Measurements from ENCODE around the gene TLR1.
A peak's percentile ranks its signal among the peaks of the same experiment; 100 is the strongest.
"Not testable (repeated sequence)": the region's sequence is repeated elsewhere in the genome, so short reads cannot be mapped to it uniquely, and the experiment has no call there.

The TLR1 gene

DNA sequence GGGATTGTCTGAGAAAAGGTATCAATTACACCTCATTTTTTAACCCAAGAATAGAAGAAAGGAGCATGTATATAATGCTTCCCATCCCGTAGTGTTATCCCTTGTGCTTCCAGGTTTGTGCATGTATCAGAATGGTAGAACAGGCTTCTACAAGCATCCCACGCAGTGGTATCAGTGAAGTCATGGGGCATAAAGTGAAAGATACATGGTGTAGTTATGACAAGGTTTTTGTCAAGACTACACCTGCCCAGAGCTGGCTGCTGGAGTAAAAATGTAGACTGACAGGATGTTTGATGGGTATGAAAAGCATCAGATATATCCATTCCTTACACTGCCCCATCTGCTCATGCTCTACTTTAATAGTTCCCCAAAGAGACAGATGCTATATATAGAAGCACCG is 9.5 kb downstream of the TLR1 start:
- H3K27me3 Mint-ChIP-seq (ENCODE audit: low read depth) = no peaks in the 10 kb centered on the region
- no peak overlapping the region for H3K4me3 Mint-ChIP-seq
- no peak overlapping the region for H3K27ac Mint-ChIP-seq
- peaks cover 21% of the 10 kb centered on the region for H3K4me1 Mint-ChIP-seq (ENCODE audit: low read depth)
- H3K9me3 Mint-ChIP-seq = peaks cover 76% of the 10 kb centered on the region
- H3K36me3 Mint-ChIP-seq (ENCODE audit: low read depth) = peaks cover 92% of the 10 kb centered on the region

DNA sequence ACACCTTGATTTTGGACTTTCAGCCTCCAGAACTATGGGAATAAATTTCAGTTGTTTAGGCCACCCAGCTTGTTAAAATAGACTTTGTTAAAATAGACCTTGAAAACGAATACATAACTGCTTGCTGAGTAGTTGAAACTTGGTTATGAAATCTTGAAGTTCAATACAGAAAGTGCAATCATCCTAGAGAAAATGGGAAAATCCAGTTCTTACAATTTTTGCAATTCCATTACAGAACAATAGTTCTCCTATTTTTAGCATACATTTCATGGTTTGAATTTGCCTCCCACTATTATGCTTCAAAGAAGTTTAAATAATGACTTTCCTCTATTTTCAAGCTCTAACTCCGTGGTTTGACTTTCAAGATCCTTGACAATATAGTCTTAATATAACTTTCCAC is 10.5 kb downstream of the TLR1 start:
- no peaks in the 10 kb centered on the region for H3K27me3 Mint-ChIP-seq (ENCODE audit: low read depth)
- H3K27ac Mint-ChIP-seq = no peak overlapping the region
- no peak overlapping the region for H3K4me3 Mint-ChIP-seq
- peaks cover 23% of the 10 kb centered on the region for H3K4me1 Mint-ChIP-seq (ENCODE audit: low read depth)
- peaks cover 86% of the 10 kb centered on the region for H3K36me3 Mint-ChIP-seq (ENCODE audit: low read depth)
- peaks cover 74% of the 10 kb centered on the region for H3K9me3 Mint-ChIP-seq

DNA sequence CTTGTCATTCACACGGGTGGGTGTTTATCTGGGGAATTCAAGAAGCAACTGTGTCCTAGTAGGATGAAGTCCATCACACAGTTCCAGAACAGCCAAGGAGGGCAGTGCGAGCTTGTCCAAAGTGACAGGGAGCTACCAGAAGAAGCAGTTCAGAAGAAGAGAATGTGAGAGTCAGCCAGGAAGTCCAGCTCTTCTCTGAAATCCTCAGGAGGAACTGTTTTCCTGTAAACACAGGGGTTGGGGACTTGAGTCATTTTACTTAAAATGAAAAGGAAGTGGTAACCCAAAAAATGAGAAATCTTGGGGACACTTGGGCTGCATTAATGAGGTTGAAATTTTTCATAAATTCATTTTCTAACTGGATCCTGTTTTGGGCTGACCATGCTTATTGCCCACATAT is 13.6 kb downstream of the TLR1 start:
- H3K4me1 Mint-ChIP-seq (ENCODE audit: low read depth) = peaks cover 25% of the 10 kb centered on the region
- H3K36me3 Mint-ChIP-seq (ENCODE audit: low read depth) = peaks cover 60% of the 10 kb centered on the region
- H3K4me3 Mint-ChIP-seq = peak overlapping the region; percentile 25
- peaks cover 59% of the 10 kb centered on the region for H3K9me3 Mint-ChIP-seq
- no peaks in the 10 kb centered on the region for H3K27me3 Mint-ChIP-seq (ENCODE audit: low read depth)
- peak overlapping the region; percentile 79 for H3K27ac Mint-ChIP-seq

DNA sequence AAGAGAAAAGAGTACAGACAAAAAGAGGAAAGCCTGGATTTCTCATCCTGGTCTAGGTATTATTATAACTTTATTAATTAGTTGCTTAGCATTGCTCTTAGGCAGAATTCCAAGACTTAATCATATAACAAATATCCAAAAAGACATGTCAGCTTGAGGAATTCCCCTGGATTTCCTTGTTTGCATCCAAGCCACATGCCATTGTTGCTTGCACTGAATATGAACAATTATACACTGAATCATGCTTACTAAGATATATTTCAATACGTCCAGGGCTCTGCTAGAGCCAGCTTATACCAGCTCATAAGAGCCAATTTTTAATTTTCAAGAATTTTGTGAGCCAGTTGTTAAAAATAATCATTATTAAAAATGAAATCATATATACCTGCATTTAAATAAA is 16.3 kb downstream of the TLR1 start:
- H3K9me3 Mint-ChIP-seq = peaks cover 32% of the 10 kb centered on the region
- peaks cover 28% of the 10 kb centered on the region for H3K4me1 Mint-ChIP-seq (ENCODE audit: low read depth)
- no peak overlapping the region for H3K4me3 Mint-ChIP-seq
- H3K36me3 Mint-ChIP-seq (ENCODE audit: low read depth) = peaks cover 35% of the 10 kb centered on the region
- H3K27me3 Mint-ChIP-seq (ENCODE audit: low read depth) = no peaks in the 10 kb centered on the region
- H3K27ac Mint-ChIP-seq = no peak overlapping the region

DNA sequence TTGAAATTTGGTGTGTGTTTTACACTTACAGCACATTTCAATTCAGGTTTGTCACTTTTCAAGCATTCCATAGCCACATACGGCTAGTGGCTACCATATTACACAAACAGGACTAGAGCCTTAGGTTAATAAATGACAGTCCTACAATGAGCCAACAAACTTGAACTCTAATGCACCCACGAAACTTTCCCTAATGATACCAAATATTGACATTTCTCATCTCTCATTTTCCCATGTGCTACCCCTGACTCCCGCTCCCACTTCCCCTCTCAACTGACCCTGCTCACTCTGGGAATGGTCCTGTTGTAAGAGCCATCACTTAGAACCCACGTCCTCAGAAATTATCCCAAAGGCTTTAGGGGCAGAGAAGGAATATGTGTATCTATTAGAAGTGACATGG is 16.9 kb downstream of the TLR1 start:
- Mint-ChIP-seq H3K4me3 (no peak overlapping the region), H3K36me3 (ENCODE audit: low read depth) (peaks cover 30% of the 10 kb centered on the region), H3K27me3 (ENCODE audit: low read depth) (no peaks in the 10 kb centered on the region), H3K9me3 (peaks cover 31% of the 10 kb centered on the region), H3K27ac (no peak overlapping the region), H3K4me1 (ENCODE audit: low read depth) (peaks cover 30% of the 10 kb centered on the region)

DNA sequence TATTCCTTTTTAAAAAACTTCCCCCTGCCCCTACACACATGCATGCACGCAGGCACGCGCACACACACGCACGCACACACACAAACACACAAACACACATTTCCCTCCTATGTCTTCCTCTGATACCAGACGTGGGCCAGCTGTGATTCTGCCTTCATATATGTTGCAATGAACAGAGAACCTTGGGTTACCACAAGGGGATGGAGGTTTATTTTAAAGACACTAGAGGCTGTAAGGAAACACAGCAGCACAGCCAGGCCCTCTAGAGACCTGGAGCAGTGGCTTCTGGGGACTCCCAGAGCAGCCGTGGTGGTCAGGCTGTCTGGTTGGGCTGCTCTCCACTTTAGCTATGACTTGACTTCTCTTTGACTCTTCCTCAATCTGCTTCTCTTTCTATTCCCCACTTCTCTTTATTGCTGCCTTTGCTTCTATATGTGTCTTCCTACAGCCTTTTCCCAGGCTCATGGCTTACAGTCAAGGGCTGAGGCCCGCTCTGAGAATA is 18.6 kb downstream of the TLR1 start:
- Mint-ChIP-seq H3K27ac (peak overlapping the region; percentile 16), H3K9me3 (peaks cover 21% of the 10 kb centered on the region), H3K4me1 (ENCODE audit: low read depth) (peaks cover 24% of the 10 kb centered on the region), H3K27me3 (ENCODE audit: low read depth) (no peaks in the 10 kb centered on the region), H3K4me3 (no peak overlapping the region), H3K36me3 (ENCODE audit: low read depth) (peaks cover 21% of the 10 kb centered on the region)

DNA sequence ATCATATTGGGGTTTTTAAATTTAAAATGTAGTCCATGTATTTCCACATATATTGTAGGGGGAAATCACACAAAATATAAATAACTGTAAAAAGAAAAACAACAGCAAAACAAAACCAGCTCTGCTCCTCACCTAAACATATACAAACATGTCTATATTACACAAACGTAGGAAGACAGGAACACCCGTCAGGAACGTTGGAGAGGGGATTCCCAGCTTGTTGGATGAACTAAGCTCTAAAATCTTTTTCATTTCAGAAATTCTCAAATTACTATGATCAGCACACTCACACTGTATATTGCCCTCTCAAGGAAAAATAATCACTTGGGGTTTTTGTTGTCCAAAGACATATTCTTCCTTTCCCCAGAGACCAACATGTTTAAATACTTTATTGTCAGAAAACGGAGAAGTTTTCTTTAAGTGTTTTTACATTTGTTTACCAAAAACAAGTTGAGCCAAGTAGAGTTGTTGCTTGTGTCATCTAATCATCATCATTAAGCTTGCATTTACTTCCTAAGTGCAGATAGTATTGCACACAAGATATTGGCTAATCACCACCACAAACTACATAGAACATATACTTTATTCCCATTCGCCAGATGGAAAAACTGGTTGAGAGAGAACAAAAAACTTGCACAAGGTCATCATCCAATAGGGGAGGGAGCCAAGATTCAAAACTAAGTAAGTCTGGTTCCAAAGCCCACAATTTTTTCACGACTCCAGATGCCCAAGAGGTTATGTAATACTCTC is 19.4 kb downstream of the TLR1 start:
- Mint-ChIP-seq H3K4me3 (no peak overlapping the region), H3K36me3 (ENCODE audit: low read depth) (peaks cover 14% of the 10 kb centered on the region), H3K27ac (no peak overlapping the region), H3K27me3 (ENCODE audit: low read depth) (no peaks in the 10 kb centered on the region), H3K9me3 (peaks cover 13% of the 10 kb centered on the region), H3K4me1 (ENCODE audit: low read depth) (peaks cover 17% of the 10 kb centered on the region)

DNA sequence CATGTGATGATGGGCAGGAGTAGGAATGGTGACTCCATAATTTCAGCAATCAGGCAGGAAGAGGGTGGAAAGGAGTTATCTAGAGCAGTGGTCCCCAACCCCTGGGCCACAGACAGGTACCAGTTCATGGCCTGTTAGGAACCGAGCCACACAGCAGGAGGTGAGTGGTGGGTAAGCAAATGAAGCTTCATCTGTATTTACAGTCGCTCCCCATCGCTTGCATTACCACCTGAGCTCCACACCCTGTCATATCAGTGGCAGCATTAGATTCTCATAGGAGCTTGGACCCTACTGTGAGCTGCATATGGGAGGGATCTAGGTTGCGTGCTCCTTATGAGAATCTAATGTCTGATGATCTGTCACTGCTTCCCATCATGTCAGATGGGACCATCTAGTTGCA is 20.4 kb downstream of the TLR1 start:
- H3K27ac Mint-ChIP-seq = no peak overlapping the region
- H3K4me1 Mint-ChIP-seq (ENCODE audit: low read depth) = peaks cover 13% of the 10 kb centered on the region
- H3K36me3 Mint-ChIP-seq (ENCODE audit: low read depth) = peaks cover 8% of the 10 kb centered on the region
- peaks cover 3% of the 10 kb centered on the region for H3K9me3 Mint-ChIP-seq
- H3K27me3 Mint-ChIP-seq (ENCODE audit: low read depth) = no peaks in the 10 kb centered on the region
- H3K4me3 Mint-ChIP-seq = no peak overlapping the region

DNA sequence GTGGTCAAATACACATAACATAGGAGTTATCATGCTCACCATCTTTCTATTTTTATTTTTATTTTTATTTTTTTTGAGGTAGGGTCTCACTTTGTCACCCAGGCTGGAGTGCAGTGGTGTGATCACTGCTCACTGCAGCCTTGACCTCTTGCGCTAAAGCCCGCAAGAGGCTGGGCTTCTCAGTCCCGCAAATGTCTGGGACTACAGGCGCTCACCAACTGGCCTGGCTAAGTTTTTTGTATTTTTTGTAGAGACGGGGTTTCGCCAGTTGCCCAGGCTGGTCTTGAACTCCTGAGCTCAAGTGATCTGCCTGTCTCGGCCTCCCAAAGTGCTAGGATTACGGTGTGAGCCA is 21.5 kb downstream of the TLR1 start:
- Mint-ChIP-seq H3K27ac (no peak overlapping the region), H3K27me3 (ENCODE audit: low read depth) (no peaks in the 10 kb centered on the region), H3K4me1 (ENCODE audit: low read depth) (peaks cover 13% of the 10 kb centered on the region)

DNA sequence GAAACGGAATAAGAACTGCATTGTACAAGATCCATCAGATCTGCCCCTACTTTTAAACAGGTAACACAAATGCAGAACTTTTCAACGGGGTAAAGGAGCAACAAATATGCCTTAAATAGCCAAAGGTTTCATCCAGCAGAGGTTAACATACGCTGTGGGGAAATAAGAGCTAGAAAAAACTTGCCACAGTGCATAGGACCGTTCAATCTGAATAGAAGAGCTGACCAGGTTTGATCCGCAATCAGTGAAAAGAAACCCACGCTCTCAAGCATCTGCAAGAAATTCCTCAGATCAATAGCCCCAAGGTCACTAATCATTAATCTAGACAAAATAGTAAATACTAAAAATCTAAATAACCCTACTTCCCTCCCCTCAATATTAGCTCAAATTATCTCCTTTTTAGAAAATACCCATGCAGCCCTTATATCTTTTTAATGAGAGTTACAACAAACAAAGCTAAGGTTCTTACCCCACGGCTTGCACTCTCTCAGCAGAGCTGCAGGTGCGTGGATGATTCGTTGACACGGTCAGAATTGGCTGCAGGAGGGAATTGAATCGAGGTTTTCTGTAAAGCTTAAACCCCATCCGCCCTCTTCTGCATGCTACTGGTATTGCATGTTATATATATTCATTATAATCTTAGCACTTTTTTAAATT is 22.0 kb downstream of the TLR1 start, which contains the start of gene TLR10:
TSS of gene TLR10 (minus strand) at position 539 of the 657 bp plus-strand sequence. CDS start 7,400 bp downstream, outside the sequence.
- Mint-ChIP-seq H3K27ac (no peak within 1 kb of the TSS), H3K4me3 (no peak within 1 kb of the TSS), H3K9me3 (no peaks in the 10 kb centered on the region), H3K36me3 (ENCODE audit: low read depth) (peaks cover 5% of the 10 kb centered on the region), H3K4me1 (ENCODE audit: low read depth) (peaks cover 13% of the 10 kb centered on the region), H3K27me3 (ENCODE audit: low read depth) (no peaks in the 10 kb centered on the region)

More for the DNA sequence above, 21.5 kb downstream of the TLR1 start:
- H3K36me3 Mint-ChIP-seq (ENCODE audit: low read depth) = peaks cover 8% of the 10 kb centered on the region
- no peak overlapping the region for H3K4me3 Mint-ChIP-seq
- H3K9me3 Mint-ChIP-seq = peaks cover 3% of the 10 kb centered on the region

DNA sequence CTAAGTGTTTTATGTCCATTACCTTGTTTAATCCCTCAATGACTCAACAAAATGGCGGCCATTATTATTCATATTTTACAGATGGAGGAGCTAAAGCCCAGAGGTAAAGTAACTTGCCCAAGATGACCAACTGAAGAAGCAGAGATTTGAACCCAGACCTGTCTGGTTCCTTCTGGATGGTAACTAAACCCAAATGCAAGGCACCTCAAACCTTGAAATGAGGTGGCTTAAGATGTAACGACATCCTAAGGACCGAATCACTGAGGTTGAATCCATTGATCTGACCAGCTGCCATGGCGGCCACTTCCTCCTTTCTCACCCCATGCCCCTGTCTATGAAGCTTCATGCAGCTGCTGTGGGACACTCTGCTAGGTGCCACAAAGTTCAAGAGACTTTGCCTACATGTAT is 22.7 kb downstream of the TLR1 start:
- peaks cover 7% of the 10 kb centered on the region for H3K36me3 Mint-ChIP-seq (ENCODE audit: low read depth)
- H3K9me3 Mint-ChIP-seq = peaks cover 4% of the 10 kb centered on the region
- no peak overlapping the region for H3K4me3 Mint-ChIP-seq
- H3K27ac Mint-ChIP-seq = no peak overlapping the region
- H3K4me1 Mint-ChIP-seq (ENCODE audit: low read depth) = peaks cover 13% of the 10 kb centered on the region
- H3K27me3 Mint-ChIP-seq (ENCODE audit: low read depth) = peaks cover 4% of the 10 kb centered on the region

DNA sequence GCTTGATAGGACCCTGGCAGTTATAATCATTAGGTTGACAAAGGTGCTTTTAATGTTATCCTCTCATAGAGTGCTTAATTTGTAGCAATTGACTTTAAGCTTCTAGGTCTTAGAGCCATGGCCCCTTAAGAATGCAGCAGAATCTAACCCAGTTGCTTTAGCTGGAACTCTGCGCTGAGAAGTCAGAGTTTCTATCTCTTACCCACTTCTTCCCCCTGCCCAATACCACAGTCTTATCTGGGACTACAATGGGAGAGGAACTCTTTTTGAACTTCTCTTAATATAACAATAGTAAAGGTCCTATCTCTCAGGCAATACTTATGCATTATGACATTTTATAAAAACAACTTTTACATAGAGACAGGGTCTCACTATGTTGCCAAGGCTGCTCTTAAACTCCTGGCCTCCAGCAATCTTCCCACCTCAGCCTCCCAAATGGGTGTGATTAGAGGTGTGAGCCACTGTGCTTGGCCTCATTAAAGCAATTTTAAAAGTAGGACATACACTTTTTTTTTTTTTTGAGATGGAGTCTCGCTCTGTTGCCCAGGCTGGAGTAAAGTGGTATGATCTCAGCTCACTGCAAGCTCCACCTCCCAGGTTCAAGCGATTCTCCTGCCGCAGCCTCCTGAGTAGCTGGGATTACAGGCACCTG is 23.6 kb downstream of the TLR1 start:
- H3K4me3 Mint-ChIP-seq = no peak overlapping the region
- no peak overlapping the region for H3K27ac Mint-ChIP-seq

DNA sequence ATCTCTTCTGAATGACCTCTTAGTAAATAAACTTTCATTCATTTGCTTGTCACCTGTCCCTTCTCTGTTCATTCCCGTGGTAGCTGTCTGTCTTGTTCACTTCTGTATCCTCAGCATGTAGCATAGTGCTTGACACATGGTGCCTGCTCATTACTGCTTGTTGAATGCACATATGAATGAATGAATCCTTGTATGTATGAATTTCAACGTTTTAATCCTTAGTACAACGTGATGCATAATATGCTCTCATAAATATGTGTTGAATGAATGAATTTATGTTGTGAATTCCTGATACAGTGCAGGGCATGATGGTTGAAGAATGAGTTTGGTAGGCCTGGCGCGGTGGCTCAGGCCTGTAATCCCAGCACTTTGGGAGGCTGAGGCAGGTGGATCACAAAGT is 24.8 kb downstream of the TLR1 start:
- Mint-ChIP-seq H3K27ac (no peak overlapping the region), H3K4me3 (no peak overlapping the region), H3K9me3 (peaks cover 10% of the 10 kb centered on the region), H3K4me1 (ENCODE audit: low read depth) (peaks cover 9% of the 10 kb centered on the region), H3K36me3 (ENCODE audit: low read depth) (peaks cover 5% of the 10 kb centered on the region), H3K27me3 (ENCODE audit: low read depth) (peaks cover 5% of the 10 kb centered on the region)

More for the DNA sequence above, 23.6 kb downstream of the TLR1 start:
- Mint-ChIP-seq H3K27me3 (ENCODE audit: low read depth) (peaks cover 5% of the 10 kb centered on the region), H3K4me1 (ENCODE audit: low read depth) (peaks cover 11% of the 10 kb centered on the region), H3K9me3 (peaks cover 10% of the 10 kb centered on the region), H3K36me3 (ENCODE audit: low read depth) (peaks cover 5% of the 10 kb centered on the region)

DNA sequence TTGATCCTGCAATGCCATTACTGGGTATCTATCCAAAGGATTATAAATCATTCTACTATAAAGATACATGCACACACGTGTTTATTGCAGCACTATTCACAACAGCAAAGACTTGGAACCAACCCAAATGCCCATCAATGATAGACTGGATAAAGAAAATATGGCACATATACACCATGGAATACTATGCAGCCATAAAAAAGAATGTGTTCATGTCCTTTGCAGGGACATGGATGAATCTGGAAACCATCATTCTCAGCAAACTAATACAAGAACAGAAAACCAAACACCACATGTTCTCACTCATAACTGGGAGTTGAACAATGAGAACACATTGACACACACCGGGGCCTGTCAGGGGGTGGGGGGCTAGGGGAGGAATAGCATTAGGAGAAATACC is 26.7 kb downstream of the TLR1 start:
- H3K9me3 Mint-ChIP-seq = peaks cover 16% of the 10 kb centered on the region
- not testable (repeated sequence) for H3K27ac Mint-ChIP-seq; H3K4me1 Mint-ChIP-seq (ENCODE audit: low read depth); H3K4me3 Mint-ChIP-seq; H3K36me3 Mint-ChIP-seq (ENCODE audit: low read depth)
- peaks cover 16% of the 10 kb centered on the region for H3K27me3 Mint-ChIP-seq (ENCODE audit: low read depth)

DNA sequence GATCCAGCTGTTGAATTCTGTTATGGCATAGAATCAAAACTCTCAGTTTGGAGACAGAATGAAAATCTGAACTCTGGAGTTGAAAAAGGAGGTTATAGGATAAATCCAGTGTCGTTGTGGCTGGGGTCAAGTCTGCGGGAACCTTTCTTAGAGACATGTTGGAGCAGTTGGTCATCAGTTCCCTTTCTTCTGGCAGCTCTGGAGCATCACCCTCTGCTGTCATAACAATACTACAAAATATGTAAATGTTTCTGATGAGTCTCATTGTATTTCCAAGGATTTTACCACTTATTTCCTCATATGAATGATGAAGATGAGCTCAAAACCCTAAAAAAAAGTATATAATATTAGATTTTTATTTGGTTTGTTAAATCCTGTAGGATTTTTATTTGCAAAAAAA is 29.3 kb downstream of the TLR1 start:
- peaks cover 16% of the 10 kb centered on the region for H3K9me3 Mint-ChIP-seq
- H3K4me3 Mint-ChIP-seq = no peak overlapping the region
- H3K36me3 Mint-ChIP-seq (ENCODE audit: low read depth) = peaks cover 4% of the 10 kb centered on the region
- peaks cover 24% of the 10 kb centered on the region for H3K27me3 Mint-ChIP-seq (ENCODE audit: low read depth)
- no peaks in the 10 kb centered on the region for H3K4me1 Mint-ChIP-seq (ENCODE audit: low read depth)
- H3K27ac Mint-ChIP-seq = no peak overlapping the region

All from T-helper 1 cell treated with Interleukin-12 subunit alpha and Interleukin-12 subunit beta and Interleukin-4 antibody, amounts not matched to agents 30 μg/mL and 1 μg/mL, for 36 hours (primary cell).